GM12872 (cell line): ENCODE data around the gene MICAL2.

Experiments used
- CTCF ChIP-seq: IDR thresholded peaks from 3 replicates; pipeline ENCODE4 v1.5.1; 2011; ENCODE audit warnings: low read depth, mild to moderate bottlenecking, low read length, moderate library complexity; ENCODE audit not compliant: insufficient read depth

Gene MICAL2

GRCh38 chr11:12291313-12291712 lies 180.9 kb downstream of the MICAL2 start:
- no peak for TF ChIP-seq CTCF

GRCh38 chr11:12291766-12292165 lies 181.4 kb downstream of the MICAL2 start:
- TF ChIP-seq CTCF, result no peak

- no peak for TF ChIP-seq CTCF
Observed at GRCh38 chr11:12292766-12293165, 182.4 kb downstream of the MICAL2 start.

- TF ChIP-seq CTCF, result no peak
Observed at GRCh38 chr11:12293486-12293885, 183.1 kb downstream of the MICAL2 start.

GRCh38 chr11:12294613-12295012 lies 184.2 kb downstream of the MICAL2 start:
- no peak for TF ChIP-seq CTCF

- TF ChIP-seq CTCF, result no peak
Observed at GRCh38 chr11:12295943-12296342, 185.6 kb downstream of the MICAL2 start.

- TF ChIP-seq CTCF, result no peak
Observed at GRCh38 chr11:12298610-12299009, 188.2 kb downstream of the MICAL2 start.

GRCh38 chr11:12301379-12301778 lies 191.0 kb downstream of the MICAL2 start:
- no peak for TF ChIP-seq CTCF
